Keratinocyte (primary cell): ENCODE measurements around the gene MYO19.

ENCODE experiments used
- CTCF ChIP-seq, 3 experiments: IDR thresholded peaks in 1 of 3; conservative IDR thresholded peaks in 1 of 3; optimal IDR thresholded peaks in 1 of 3; 2 replicates in 2 of 3; 3 replicates in 1 of 3; pipeline versions ENCODE3 to v1.5.1; 2011; ENCODE audit warnings: low read length in 3 of 3, mild to moderate bottlenecking in 3 of 3, moderate library complexity in 2 of 3, control low read depth in 1 of 3, inconsistent platforms in 1 of 3; ENCODE audit not compliant: insufficient read depth in 2 of 3; ENCODE audit errors: extremely low read depth in 1 of 3
- EZH2 ChIP-seq: IDR thresholded peaks from one replicate; pipeline ENCODE4 v1.6.1; 2012; ENCODE audit warnings: inconsistent platforms, mild to moderate bottlenecking, low read length, moderate library complexity

GRCh38 chr17:36550491-36551417 lies 16.1 kb upstream of the MYO19 start:
- TF ChIP-seq CTCF (optimal IDR thresholded peaks at IDR 0.05 in 1 of 3, IDR thresholded peaks at IDR 0.05 in 1 of 3, conservative IDR thresholded peaks at IDR 0.05 in 1 of 3; ENCODE audit: extremely low read depth in 1 of 3, insufficient read depth in 2 of 3, low read length in 3 of 3) (no peak), EZH2 (no peak)
